Stimulated activated naive CD4-positive, alpha-beta T cell treated with Interleukin-2 at 50 U/mL for 16 hours (primary cell): ENCODE measurements around the gene CYP4F8.
"Not testable (repeated sequence)": the region's sequence is repeated elsewhere in the genome, so short reads cannot be mapped to it uniquely, and the experiment has no call there.

Experiments
- DNase-seq: peaks from one replicate; lab custom pipeline; 2025; lab: John Stamatoyannopoulos, UW

CYP4F8 gene

DNA sequence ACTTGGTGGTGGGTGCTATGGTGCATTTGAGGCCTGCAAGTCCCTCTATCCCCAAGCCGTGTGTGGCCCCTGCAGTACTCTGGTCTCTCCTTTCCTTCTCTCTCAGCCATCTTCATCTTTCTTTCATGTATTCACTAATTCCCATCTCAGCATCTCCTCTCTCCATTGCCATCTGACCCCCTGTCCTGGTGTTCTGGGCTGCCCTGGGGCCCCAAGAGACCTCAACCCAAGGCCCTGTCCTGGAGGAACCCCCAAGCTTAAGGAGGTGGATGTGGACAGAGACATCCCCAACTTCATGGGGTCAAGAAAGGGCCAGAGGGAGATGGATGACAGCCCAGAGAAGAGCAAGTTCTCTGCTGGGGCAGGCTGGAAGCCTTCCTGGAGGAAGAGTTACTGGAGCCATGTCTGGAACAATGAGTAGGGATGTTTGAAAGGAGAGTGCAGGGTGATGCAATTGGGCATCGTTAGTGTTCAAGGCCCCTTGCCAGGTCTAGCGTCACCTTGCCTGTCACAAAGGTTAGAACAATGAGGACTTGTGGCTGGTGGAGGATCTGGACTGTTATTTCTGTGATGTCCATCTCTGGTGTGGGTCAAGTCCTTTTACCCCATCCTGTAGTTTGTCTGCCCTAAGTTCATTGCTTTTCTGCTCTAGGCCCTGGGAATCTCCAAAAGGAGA lies 29.2 kb downstream of the CYP4F8 start:
- DNase-seq: no peak

DNA sequence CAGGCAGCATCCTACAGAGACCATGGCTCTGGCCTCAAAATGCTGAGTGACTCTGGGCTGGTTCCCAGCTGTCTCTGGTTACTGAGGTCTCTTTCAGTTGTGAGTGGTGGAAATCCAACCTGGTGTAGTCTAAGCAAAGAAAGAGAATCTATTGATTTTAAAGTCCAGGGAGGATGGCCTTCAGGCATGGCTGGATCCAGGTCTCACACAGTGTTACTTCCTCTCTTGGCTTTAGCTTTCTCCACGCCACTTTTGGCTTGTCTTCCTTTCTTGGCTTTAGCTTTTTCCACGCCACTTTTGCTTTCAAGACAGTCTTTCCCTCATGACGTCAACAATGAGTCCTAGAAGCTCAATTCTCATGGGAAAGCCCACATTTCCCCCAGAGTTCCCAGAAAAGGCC lies 29.8 kb downstream of the CYP4F8 start:
- no peak for DNase-seq

DNA sequence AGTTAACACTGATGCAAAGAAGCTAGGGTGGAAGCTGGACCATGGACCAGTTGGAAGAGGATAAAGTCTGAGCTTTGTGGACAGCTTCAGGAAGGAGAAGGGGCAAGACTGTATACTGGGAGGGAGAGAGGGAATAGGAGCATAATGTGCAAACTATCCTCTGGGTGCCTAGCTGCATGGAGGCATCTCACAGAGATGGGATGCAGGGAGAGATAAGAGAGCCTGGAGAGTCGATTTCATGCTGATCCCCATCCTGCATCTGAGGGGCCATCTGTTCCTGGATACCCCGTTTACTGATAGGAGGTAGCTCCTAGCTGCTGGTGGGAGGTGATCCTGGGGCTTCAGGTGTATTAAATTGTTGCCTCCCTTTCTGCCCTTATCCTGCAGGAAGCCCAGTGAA lies 34.5 kb downstream of the CYP4F8 start:
- DNase-seq: no peak

DNA sequence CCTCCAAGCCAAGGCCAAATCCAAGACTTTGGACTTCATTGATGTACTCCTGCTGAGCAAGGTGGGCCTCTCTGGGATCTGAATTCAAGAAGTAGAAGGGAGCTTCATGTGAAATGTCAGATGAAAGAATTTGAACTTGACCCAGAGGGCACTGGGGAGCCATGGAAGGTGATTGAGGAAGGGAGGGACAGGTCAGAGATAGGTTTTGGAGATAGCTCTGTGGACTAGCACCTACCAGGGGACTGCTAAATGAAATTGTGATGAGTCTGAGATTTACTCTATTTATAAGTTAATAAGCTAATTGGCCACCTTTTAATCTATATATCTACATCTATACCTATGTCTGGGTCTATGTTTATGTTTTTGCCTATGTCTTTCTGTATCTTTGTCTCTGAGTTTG lies 35.1 kb downstream of the CYP4F8 start:
- DNase-seq: not testable (repeated sequence)

DNA sequence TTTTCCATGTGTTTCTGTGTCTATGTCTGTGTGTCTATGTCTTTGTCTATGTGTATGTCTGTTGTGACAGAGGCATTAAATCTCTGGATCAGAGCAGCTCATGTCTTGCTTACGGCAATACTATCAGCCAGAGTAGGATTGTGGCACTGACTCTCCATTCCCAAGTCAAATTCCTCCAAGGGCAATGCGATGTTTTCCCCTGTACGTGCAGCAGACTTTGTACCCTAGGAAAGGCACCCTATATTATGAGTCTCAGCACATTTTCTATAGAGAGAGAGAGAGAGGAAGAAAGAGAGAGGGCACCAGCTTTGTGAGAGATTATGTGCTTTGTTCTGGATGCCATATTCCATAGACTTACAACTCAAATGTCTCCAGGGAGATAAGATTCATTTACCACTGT lies 36.8 kb downstream of the CYP4F8 start:
- DNase-seq: no peak

DNA sequence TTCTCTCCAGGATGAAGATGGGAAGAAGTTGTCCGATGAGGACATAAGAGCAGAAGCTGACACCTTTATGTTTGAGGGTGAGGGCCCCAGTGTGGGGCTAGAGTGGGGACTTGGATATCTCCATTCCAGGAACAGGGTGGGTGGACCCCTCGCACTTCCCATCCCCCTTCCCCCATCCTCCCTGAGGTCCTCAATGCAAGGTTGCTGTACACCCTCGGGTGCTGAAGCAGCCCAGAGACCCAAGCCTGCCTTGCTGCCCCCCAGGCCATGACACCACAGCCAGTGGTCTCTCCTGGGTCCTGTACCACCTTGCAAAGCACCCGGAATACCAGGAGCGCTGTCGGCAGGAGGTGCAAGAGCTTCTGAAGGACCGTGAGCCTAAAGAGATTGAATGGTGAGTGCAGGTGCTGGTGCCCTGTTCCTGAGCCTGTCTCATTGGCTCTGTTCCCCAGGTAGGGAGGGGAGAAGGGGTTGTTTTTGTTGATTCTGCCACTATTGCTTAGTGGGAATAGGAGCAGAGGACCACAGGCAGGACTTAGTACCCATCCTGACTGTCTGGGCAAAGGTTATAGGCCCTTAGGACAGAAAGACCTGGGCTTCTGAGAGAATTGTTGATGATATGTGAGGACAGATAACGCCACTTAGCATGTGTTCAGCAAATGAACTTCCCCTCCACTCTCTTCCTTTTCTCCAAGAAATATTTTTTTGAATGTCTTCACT lies 37.7 kb downstream of the CYP4F8 start:
- DNase-seq: no peak

DNA sequence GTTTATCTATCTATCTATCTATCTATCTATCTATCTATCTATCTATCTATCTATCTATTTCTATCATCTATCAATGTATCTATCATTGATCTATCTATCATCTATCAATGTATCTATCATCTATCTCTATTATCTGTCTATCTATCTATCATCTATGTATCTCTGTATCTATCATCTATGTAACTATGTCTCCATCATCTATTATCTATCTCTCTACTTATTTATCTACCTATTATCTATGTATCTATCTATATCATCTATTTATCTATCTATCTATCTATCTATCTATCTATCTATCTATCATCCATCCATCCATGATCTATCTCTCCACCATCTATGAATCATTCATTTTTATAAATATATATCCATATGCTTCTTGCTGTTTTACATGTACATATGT lies 41.4 kb downstream of the CYP4F8 start:
- DNase-seq: no peak

DNA sequence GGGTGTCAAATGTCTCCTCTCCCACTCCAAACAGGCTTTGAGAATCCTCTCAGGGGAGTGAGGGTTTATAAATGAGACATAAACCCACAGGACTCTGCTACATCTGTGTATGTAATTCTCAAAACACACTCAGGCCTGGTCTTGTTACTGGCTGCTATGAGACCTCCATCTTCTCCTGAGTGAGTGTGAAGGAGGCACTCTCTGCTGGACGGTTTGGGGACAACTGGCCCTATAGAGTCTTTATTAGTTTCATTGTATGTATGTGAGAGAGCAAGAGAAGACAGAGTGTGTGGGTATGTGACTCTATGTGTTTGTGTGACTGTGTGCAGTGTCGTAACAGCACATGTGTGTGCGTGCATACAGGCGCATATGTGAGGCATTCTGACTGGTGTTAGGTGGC lies 48.2 kb downstream of the CYP4F8 start:
- DNase-seq: no peak

DNA sequence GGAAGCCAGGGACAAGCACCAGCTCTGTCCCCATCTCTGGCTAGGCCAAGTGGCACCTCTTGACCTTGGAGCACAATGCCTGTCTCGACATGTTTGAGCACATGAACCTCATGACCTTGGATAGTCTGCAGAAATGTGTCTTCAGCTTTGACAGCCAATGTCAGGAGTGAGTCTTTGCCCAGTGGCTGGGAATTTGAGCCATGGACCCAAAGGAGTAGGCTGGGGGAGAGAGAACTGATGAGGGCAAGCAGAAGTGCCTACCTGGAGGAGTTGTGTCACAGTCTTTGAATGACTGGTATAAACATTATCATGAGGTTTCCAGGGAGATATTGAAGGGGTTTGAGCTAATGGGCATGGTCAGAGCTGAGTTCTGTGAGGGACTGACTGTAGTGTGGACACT lies 51.2 kb downstream of the CYP4F8 start:
- DNase-seq: no peak

DNA sequence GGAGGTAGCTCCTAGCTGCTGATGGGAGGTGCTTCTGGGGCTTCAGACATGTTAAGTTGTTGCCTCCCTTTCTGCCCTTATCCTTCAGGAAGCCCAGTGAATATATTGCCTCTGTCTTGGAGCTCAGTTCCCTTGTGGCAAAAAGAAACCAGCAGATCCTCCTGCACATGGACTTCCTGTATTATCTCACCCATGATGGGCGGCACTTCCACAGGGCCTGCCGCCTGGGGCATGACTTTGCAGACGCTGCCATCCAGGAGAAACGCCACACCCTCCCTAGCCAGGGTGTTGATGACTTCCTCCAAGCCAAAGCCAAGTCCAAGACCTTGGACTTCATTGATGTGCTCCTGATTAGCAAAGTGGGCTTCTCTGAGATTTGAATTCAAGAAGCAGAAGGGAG lies 51.9 kb downstream of the CYP4F8 start:
- no peak for DNase-seq

DNA sequence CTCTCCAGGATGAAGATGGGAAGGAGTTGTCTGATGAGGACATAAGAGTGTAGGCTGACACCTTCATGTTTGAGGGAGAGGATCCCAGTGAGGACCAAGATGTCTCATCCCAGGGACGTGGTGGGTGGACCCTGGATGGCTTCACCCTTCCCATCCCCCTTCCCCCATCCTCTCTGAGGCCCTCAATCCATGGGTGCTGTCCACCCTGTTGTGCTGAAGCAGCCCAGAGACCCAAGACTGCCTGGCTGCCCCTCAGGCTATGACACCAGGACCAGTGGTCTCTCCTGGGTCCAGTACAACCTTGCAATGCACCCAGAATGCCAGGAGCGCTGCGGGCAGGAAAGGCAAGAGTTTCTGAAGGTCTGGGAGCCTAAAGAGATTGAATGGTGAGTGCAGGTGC lies 54.4 kb downstream of the CYP4F8 start:
- no peak for DNase-seq

DNA sequence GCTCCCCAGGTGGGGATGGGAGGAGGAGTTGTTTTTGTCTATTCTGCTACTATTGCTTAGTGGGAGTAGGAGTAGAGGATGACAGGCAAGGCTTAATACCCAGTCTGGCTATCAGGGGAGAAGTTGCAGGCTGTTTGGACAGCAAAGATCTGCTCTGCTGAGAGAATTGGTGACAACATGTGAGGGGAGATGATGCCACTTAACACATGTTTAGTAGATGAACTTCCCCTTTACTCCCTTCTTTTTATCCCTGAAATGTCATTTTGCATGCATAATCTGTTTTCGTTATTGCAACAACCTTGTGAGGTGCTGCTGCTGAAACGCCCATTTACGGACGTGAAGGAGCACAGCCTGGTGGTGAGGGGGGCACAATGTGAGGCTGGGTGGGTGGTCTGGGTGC lies 54.9 kb downstream of the CYP4F8 start:
- no peak for DNase-seq

DNA sequence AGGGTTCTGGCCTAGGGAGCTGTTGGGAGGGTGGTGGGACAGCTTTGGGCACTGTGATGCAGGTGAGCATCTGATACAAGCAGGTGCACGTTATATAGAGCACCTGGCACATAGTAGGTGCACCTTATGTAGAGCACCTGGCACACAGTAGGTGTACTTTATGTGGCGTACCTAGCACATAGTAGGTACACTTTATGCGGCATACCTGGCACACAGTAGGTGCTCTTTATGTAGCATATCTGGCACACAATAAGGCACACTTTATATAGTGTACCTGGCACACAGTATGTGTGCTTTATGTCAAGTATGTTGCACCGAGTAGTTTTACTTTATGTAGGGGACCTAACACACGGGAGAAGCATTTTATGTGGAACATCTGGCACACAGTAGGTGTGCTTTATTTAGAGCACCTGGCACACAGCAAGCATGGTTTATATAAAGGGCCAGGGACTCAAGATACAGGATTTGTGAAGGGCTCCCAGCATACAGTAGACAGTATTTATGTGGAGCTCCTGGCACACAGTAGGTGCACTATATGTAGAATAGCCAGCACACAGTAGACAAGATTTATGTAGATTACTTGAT lies 56.3 kb downstream of the CYP4F8 start:
- DNase-seq: no peak

DNA sequence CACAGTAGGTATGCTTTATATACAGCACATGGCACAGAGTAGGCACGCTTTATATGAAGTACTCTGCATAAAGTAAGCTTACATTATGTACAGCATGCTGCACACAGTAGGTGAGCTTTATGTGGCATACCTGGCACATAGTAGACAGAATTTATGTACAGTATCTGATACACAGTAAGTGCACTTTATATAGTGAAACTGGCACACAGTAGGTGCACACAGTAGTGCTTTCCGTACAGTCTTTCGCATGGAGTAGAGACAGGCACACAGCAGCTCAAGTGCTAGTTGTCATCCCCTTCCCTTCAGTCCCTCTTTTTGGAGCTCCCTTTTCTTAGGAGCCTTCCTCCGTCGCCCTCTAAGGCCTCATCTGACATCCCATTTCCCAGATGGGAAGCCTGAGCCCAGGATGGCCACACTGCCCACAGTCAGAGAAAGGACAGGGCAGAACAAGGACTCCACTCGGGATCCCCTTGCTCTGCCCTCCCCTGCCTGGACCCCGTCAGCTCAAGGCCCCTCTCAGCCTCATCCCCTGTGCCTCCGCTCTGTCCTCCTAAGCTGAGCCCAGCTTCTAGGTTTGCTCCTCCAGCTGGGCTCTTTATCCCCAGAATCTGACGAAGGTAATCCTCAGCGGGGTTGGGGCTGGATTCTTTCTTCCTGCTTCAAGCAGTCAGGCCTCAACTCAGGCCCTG lies 57.0 kb downstream of the CYP4F8 start:
- no peak for DNase-seq

DNA sequence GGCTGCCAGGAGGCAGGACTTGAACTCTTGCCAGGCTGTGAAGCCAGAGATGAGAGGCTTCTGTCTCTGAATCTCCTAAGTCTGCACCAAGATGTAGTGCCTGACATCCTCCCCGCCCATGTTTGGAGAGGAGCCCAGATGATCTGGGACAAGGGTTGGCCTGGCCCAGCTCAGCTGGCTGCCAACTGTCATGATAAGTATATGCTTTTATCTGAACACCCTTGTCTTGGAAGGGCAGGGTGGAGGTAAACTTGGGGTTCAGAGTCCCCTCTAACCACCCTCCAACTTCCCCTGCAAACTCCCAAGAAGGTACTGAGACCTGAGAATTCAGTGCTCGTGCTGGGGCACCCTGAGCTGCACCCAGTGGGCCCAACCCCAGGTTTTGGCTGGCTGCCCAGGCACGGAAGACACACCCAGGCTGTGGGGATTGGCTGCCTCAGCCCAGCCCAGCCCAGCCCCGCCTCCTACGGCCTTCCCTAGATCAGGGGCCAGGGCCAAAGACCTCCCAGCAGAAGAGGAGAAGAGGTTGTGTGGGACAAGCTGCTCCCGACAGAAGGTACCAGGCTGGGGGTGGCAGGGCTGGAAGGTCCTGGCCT lies 57.7 kb downstream of the CYP4F8 start, which contains the start of gene CYP4F12:
CYP4F12 (plus strand) TSS at position 508 of the 596 bp plus-strand sequence. CDS start 443 bp downstream, outside the sequence.
- DNase-seq: peak; percentile 6

DNA sequence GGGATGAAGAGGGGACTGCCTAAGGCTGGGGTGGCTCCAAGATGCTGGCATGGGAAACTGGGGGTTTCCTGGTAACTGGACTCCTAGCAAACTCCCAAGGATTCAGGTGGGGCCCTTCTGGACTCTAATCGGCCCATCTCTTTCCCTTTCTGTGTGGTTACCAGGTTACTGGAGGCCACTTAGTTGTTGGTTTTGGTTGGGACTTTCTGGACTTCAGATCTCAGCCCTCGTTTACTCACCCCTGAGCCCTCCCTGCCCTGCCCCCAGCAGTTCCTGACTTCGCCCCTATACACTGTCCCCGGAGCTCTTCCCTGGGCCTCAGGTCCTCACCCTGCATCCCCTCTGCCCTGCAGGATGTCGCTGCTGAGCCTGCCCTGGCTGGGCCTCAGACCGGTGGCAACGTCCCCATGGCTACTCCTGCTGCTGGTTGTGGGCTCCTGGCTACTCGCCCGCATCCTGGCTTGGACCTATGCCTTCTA lies 58.2 kb downstream of the CYP4F8 start:
- DNase-seq: no peak

DNA sequence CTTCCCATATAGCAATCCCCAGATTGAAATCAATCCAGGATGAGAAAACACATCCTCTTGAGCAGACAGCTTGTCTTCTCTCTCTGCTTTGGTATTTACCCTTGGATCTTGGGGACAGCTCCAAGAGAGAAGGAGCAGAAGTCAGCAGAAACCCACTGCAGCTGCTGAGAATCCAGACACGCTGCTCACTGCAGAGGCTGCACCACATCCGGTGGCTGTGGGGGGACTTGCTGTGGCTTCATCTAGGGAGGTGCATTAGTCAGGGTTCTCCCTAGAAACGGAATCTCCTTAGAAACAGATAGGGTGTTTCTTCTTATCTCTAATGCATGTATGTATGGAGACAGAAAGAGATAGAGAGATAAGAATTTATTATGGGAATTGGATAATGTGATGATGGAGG lies 60.5 kb downstream of the CYP4F8 start:
- no peak for DNase-seq

DNA sequence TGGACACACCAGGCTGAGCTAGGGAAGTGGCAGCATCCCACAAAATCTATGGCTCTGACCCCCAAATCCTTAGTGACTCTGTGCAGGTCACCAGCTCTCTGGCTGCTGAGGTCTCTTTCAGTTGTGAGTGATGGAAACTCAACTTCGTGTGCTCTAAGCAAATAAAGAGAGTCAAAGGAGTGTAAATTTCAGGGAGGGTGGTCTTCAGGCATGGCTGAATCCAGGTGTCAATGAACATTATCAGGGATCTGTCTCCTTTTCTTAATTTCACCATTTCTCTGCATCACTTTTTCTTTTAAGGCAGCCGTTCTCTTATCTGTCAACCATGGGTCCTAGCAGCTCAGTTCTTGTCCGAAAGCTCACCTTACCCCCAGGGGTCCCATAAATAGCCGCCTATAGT lies 64.1 kb downstream of the CYP4F8 start:
- DNase-seq: no peak

DNA sequence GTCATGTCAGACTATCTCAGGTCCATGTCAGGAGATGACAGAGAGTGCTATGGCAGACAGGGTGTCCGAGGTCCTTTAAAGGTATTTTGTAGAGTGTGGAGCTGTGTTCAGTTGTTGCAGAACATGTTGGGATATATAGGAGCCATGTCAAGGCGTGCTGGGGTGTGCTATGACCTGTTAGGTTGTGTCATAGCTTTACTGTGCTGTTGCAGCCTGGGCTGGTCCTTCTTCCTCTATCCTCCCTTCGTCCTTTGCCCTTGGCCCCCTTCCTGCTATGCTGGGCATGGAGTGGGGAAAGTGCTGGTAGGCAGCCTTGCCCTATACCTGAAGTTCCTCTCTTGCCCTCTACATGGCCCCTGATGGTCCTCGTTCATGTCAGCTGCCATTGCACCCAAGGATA lies 64.8 kb downstream of the CYP4F8 start:
- not testable (repeated sequence) for DNase-seq
